GM21528 (cell line): ENCODE results near the gene FXR2.

Source experiments
- ATAC-seq: cut with Tn5 transposase; IDR thresholded peaks from one replicate; pipeline ENCODE4 v1.9.1; 2021; ENCODE audit warnings: mild to moderate bottlenecking, moderate library complexity; ENCODE audit not compliant: unreplicated experiment, low FRiP score

FXR2 gene

DNA sequence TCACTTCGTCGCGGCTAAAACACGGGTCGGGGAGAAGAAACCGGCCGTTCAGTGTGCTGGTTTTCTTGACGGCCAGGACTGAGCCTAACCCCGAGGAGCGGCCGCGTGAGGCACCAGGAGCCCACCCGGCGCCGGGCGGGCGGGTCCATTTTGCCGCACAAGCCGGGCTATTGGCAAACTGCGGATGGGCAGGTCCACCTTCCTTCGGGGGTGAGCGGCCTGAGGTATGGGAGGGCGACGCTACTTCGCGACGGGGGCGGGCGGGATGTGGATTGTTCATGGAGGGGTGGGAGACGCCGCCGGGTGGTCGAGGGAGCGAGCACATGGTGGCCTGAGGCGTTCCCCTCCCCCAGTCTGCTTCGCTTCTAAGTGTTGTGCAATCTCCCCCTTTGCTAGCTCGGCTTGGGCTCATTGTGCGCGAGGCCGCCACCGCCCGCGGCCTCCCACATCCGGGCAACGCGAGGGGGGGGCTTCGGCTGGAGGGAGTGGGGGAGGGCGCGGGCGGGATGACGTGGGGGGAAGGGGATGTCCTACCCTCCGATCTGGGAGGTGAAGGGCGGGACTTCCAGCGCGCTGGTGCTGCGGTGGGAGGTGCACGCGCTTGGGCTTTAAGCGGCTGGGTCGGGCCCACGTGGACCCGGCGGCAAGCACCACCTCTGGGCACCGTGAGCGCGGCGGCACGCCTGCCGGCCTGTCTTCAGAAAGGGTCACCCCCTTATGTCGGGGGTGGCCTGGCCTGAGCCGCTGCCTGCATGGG is 41.2 kb downstream of the FXR2 start:
- no peak for ATAC-seq

DNA sequence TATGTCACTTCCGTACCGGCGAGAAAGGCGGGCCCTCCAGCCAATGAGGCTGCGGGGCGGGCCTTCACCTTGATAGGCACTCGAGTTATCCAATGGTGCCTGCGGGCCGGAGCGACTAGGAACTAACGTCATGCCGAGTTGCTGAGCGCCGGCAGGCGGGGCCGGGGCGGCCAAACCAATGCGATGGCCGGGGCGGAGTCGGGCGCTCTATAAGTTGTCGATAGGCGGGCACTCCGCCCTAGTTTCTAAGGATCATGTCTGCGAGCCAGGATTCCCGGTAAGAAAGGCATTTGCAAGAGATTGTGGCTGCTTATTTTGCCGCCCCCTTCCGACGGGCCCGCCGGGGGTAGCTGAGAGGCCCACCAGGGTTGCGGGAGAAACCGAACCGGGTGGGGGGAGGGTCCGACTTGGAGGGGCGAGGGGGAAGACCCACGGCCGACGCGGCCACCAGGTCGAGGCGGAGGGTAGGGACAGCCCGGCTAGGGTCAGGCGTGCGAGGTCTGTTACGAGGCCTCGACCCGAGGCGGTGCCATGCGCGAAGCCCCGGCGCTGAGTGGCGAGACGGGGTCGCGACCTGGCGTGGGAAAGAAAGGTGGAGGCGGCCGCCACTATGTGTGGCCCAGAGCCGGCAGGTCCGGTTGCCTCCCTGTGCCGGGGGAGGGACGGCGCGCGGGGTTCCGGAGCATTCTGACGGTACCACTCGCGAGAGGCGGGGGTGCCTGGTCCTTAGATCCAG is 41.9 kb downstream of the FXR2 start:
- peak; percentile 82 for ATAC-seq

DNA sequence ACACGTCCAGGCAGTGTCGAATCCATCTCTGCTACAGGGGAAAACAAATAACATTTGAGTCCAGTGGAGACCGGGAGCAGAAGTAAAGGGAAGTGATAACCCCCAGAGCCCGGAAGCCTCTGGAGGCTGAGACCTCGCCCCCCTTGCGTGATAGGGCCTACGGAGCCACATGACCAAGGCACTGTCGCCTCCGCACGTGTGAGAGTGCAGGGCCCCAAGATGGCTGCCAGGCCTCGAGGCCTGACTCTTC is 42.4 kb downstream of the FXR2 start:
- no peak for ATAC-seq

DNA sequence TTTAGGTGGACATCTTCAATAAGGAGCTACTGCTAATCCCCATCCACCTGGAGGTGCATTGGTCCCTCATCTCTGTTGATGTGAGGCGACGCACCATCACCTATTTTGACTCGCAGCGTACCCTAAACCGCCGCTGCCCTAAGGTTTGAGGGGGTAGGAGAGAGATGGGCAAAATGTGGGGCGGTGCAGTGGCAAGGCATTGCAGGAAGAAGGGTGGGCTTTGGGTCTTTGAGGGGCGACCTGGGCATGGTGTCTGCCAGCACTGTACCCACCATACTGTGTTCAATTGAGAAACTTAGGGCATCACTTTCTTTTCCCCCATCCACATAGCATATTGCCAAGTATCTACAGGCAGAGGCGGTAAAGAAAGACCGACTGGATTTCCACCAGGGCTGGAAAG is 44.3 kb downstream of the FXR2 start:
- no peak for ATAC-seq

DNA sequence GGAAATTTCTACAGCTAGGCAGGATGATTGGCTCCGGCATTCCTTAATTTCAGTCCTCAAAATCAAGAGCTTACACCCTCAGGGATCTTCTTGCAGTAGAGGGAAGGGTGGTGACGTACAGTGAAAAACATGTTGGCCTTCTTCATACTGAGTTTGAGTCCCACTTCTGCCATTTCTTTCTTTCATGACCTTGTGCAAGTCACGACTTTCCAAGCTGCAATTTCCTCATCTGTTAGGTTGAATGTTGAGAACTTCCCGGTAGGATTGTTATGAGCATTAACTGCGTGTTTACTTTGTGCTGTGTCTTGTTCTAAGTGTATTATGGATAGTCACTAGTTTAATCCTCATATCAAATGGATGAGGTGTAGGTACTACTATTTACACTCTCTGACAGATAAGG is 45.1 kb downstream of the FXR2 start:
- ATAC-seq, result no peak

DNA sequence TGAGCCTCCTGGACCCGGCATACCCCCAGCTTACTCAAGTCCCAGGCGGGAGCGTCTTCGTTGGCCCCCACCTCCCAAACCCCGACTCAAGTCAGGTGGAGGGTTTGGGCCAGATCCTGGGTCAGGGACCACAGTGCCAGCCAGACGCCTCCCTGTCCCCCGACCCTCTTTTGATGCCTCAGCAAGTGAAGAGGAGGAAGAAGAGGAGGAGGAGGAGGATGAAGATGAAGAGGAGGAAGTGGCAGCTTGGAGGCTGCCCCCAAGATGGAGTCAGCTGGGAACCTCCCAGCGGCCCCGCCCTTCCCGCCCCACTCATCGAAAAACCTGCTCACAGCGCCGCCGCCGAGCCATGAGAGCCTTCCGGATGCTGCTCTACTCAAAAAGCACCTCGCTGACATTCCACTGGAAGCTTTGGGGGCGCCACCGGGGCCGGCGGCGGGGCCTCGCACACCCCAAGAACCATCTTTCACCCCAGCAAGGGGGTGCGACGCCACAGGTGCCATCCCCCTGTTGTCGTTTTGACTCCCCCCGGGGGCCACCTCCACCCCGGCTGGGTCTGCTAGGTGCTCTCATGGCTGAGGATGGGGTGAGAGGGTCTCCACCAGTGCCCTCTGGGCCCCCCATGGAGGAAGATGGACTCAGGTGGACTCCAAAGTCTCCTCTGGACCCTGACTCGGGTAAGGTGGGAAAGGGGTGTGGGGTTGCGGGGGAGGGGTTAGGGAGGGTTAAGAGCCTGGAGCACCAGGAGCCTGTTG is 51.4 kb downstream of the FXR2 start:
- no peak for ATAC-seq

DNA sequence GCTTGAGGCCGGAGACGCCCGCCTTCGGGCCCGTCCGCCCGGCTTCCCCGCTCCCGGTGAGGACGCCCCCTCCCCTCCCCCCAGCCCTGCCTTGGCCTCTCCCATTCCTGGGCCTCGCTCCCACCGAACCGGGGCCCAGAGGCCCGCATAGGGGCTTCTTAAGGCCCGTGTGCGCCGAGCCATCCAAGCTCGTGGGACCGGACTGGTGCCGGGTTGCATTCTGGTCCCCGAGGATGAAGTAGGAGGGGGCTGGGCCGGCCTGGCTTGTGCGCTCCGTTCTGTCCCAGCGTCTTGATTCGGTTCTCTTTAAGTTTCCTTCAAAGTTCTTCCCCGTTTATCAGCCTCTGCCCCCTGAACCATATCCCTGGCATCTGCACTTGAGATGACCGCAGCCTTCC is 52.5 kb downstream of the FXR2 start:
- ATAC-seq, result no peak

DNA sequence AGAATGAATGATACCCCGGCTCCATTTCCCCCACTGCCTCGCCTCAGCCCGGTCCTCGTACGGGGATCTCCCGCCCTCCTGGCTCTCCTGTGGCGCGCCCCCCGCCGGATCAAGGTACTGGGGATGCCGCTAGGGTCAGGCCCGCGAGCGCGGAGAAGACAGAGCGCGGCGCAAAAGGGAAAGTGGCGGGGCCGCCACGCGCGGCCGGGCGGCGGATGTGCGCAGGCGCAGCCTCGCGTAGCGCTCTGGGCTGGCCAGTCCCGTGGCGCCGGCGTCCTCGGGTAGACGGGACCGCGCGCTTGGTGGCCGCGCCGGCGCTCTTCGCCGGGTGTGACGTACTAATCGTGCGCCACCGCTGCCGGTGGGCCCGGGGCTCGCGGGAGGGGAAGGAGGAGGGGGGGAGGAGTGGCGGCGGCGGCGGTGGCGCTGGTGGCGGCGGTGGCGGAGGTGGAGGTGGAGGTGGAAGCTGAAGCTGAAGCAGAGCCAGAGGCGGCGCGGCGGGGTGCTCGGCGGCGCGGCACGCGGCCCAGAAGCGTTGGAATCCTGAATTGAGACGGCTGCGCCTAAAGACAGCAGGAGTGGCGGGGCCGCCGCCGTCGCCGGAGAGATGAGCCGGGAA is 53.0 kb downstream of the FXR2 start, which contains the start of gene SENP3:
TSS of gene SENP3 (plus strand) at position 331 of the 619 bp plus-strand sequence. CDS start 1,158 bp downstream, outside the sequence.
- ATAC-seq, result peak; percentile 43

DNA sequence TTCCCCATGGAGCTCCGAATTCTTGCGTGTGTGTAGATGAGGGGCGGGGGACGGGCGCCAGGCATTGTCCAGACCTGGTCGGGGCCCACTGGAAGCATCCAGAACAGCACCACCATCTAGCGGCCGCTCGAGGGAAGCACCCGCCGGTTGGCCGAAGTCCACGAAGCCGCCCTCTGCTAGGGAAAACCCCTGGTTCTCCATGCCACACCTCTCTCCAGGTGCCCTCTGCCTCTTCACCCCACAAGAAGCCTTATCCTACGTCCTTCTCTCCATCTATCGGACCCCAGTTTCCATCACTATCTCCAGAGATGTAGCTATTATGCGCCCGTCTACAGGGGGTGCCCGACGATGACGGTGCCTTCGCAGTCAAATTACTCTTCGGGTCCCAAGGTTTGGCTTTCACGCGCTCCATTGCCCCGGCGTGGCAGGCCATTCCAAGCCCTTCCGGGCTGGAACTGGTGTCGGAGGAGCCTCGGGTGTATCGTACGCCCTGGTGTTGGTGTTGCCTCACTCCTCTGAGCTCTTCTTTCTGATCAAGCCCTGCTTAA is 53.6 kb downstream of the FXR2 start:
- peak; percentile 45 for ATAC-seq

DNA sequence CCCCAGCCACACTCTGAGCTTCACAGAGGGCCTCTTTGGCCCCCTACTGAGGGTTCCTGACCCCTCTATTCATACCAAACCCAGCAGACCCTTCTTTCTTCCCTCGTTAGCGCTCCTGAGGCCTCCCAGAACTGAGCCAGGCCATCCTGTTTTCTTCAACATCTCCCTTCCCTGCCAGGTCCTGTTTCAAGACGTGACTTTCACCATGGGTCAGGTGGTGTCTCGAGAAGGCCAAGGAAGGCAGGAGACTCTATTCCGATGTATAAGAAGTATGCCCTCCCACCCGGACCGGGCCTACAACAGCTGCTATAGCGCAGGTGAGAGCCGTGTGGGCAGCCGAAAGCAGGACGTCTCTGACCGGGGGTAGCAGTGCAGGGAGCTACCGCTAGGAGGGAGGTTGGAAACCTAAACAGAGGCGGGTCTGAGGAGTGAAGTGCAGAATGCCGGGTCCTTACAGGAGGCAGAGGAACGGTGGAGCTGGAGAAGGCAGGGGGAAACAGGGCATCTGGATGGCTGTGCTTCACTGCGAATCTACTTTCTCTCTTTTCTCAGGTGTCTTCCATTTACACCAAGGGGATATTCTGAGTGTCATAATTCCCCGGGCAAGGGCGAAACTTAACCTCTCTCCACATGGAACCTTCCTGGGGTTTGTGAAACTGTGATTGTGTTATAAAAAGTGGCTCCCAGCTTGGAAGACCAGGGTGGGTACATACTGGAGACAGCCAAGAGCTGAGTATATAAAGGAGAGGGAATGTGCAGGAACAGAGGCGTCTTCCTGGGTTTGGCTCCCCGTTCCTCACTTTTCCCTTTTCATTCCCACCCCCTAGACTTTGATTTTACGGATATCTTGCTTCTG is 54.3 kb downstream of the FXR2 start:
- ATAC-seq, result no peak

DNA sequence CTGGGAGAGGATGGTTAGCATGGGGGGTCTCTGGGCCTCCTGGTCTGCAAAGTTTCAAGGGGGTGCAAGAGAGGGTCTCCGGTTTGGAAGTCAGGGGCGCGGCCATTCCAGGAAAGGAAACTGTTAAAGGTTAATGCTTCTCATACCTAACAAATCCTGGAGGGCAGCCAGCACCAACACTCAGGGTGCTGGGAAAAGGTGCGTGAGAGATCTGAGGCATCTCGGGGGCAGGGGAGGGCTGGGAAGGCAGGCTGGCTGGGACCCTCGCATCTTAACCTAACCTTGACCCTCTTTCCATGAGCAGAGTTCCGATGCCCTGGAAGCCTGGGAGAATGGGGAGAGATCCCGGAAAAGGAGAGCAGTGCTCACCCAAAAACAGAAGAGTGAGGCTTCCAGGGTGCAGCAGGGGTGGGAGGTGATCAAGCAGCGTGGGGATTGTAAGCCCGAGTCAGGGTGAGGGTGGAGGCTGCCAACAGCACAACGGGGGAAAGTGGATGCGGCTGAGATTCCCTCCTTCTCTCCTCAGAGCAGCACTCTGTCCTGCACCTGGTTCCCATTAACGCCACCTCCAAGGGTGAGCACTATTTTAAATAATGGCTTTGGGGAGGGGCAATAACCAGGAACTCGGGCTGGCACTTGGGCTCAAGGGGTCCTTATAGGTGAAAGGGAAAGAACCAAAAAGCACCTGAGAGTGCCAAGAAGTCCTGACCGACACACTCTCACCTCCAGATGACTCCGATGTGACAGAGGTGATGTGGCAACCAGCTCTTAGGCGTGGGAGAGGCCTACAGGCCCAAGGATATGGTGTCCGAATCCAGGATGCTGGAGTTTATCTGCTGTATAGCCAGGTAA is 55.2 kb downstream of the FXR2 start:
- no peak for ATAC-seq

DNA sequence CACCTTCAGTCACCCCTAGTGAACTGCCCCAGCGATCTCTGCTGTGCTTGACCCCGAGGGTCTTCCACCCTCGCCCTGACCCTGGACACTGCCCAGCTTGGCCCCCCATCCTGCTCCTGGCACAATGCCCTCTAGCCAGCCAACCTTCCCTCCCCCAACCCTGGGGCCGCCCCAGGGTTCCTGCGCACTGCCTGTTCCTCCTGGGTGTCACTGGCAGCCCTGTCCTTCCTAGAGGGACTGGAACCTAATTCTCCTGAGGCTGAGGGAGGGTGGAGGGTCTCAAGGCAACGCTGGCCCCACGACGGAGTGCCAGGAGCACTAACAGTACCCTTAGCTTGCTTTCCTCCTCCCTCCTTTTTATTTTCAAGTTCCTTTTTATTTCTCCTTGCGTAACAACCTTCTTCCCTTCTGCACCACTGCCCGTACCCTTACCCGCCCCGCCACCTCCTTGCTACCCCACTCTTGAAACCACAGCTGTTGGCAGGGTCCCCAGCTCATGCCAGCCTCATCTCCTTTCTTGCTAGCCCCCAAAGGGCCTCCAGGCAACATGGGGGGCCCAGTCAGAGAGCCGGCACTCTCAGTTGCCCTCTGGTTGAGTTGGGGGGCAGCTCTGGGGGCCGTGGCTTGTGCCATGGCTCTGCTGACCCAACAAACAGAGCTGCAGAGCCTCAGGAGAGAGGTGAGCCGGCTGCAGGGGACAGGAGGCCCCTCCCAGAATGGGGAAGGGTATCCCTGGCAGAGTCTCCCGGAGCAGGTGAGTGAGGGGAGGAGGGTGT is 56.0 kb downstream of the FXR2 start, which contains the start of gene TNFSF13:
TSS of gene TNFSF13 (plus strand) at position 207 of the 776 bp plus-strand sequence. CDS start at position 497, 290 bp downstream.
- ATAC-seq, result no peak

DNA sequence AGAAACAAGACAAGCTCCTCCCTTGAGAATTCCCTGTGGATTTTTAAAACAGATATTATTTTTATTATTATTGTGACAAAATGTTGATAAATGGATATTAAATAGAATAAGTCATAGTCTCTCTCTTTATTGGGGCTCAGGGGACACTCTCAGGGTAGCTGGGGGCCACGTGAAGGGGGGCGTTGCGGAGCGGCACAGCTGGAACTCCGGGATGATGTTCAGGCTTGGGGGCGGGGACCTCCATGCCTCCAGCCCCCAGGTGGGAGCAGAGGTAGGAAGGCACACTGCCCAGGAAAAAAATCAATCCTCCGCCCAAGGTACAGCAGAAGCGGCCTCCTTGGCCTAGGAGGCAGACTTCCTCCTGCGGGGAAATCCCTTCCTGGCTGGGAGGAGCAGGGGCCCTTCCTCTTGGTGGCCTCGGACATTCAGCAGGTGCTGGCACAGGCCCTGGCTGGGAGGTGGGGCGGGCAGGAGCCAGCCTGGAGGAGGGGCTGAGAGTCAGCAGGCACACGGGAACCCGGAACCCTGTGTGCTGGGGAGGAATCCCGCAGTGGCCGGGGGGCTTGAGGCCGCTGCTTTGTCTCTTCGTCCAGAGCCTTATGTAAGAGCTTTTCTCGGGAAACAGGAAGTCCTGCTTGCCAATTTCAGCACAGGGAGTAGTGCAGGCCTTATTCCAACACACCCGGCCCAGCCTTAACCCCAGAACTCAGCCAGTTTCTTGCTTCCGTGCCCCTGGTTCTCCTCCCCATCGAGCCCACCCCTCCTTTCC is 56.7 kb downstream of the FXR2 start:
- no peak for ATAC-seq

DNA sequence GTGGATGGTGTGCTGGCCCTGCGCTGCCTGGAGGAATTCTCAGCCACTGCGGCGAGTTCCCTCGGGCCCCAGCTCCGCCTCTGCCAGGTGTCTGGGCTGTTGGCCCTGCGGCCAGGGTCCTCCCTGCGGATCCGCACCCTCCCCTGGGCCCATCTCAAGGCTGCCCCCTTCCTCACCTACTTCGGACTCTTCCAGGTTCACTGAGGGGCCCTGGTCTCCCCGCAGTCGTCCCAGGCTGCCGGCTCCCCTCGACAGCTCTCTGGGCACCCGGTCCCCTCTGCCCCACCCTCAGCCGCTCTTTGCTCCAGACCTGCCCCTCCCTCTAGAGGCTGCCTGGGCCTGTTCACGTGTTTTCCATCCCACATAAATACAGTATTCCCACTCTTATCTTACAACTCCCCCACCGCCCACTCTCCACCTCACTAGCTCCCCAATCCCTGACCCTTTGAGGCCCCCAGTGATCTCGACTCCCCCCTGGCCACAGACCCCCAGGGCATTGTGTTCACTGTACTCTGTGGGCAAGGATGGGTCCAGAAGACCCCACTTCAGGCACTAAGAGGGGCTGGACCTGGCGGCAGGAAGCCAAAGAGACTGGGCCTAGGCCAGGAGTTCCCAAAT is 57.4 kb downstream of the FXR2 start:
- no peak for ATAC-seq

DNA sequence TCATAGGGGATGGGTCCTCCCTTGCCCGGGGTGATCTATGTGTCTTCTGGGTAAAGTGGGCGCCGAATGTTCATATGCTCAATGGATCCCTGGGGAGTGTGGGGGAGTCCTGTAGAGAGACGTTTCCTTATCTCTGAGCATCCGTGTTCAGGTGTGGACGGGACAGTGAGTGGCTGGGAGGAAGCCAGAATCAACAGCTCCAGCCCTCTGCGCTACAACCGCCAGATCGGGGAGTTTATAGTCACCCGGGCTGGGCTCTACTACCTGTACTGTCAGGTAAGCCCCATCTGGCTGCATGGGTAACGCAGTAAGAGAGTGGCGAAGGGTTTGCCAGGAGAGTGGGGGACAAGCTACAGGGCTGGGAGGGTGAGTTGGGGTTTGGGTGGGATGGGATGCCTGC is 58.1 kb downstream of the FXR2 start:
- ATAC-seq, result no peak

DNA sequence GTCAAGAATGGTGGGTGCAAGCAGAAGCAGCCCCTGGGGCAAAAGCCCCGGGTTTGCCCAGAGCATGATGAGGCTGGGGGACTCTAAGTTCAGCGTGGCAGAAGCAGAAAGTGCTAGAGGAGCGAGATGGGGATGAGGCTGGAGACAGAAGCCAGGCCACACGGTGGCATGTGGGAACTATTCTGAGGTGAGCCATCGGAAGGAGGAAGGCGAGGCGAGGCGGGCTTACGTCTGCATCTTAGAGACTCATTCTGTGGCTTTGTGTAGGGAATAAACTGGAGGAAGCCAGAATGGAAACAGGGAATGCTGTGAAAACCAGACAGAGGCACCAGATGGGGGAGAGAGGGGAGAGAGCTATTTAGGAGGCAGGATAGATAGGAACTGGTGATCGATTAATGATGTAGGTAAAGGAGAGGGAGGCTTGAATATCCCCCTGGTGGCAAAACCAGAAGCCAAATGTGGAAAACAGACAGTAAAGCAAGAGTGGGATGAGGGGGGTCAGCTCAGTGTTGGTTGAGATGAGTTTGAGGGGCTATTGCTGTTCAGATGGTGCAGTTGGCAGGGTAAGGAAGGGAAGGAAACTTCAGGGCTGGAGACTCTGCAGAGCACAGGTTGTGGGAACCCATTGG is 59.3 kb downstream of the FXR2 start:
- ATAC-seq, result no peak

DNA sequence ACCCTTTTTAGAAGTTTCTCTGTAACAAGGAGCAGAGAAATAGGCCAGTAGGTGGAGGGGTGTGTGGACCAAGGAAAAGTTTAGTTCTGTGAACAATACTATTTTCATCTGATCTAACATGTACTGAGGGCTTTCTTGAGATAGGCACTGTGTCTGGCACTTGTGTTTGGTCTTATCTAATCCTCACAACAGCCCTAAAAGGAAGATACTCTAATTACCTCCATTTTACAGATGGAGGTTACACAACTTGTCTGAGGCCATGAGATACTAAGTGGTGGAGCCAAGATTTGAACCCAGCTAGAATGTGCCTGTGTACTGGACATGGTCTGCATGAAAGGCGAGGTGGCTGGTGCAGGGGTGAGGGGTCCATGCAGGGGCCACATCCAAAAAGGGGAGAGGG is 61.3 kb downstream of the FXR2 start:
- no peak for ATAC-seq
